Measurements from ENCODE around the gene ARHGAP22.

GRCh38 chr10:48518986-48519385, 85.9 kb downstream of the ARHGAP22 start:
- no peak for TF ChIP-seq POLR2A (IDR thresholded peaks at IDR 0.05; ENCODE audit: low read depth, low read length)
- no peak for TF ChIP-seq POLR2AphosphoS5 (IDR thresholded peaks at IDR 0.05; ENCODE audit: low read depth, low read length)
- no peak for TF ChIP-seq TAF1 (IDR thresholded peaks at IDR 0.05; ENCODE audit: low read depth, low read length)
